GM23248 (cell line): ENCODE results near the gene GRK3. TPM values are rescaled to one million over a fixed set of nuclear protein-coding genes. Genes with fewer than 3 reads are reported as not detected.

ENCODE experiments used
- DNase-seq: peaks from one replicate; pipeline ENCODE4 v3.0.0-alpha.2; 2015
- H2AFZ ChIP-seq: fragments of 200-600 bp; sonication (generic); 2 replicates; pipeline ENCODE4 v1.6.1; 2016; ENCODE audit warnings: antibody characterized with exemption
- H3F3A ChIP-seq: fragments of 200-600 bp; sonication (generic); 2 replicates; pipeline ENCODE4 v1.6.1; 2016; ENCODE audit warnings: mild to moderate bottlenecking, antibody characterized with exemption, mixed run types; ENCODE audit not compliant: insufficient read depth
- H3K27ac ChIP-seq: fragments of 200-600 bp; sonication (generic); 2 replicates; pipeline ENCODE4 v1.5.1; 2016; ENCODE audit warnings: mild to moderate bottlenecking
- H3K27me3 ChIP-seq: fragments of 200-600 bp; sonication (generic); replicated peaks from 2 replicates; pipeline ENCODE4 v1.6.1; 2016; ENCODE audit warnings: mild to moderate bottlenecking; ENCODE audit not compliant: insufficient read depth
- H3K36me3 ChIP-seq: fragments of 200-600 bp; sonication (generic); 2 replicates; pipeline ENCODE4 v1.6.1; 2016; ENCODE audit warnings: low read depth, mild to moderate bottlenecking
- H3K4me1 ChIP-seq: fragments of 200-600 bp; sonication (generic); 2 replicates; pipeline ENCODE4 v1.6.1; 2016; ENCODE audit warnings: mild to moderate bottlenecking; ENCODE audit not compliant: insufficient read depth
- H3K4me2 ChIP-seq: fragments of 200-600 bp; sonication (generic); one replicate; pipeline ENCODE4 v1.6.1; 2016; ENCODE audit warnings: mild to moderate bottlenecking; ENCODE audit not compliant: unreplicated experiment
- H3K4me3 ChIP-seq: fragments of 200-600 bp; sonication (generic); 2 replicates; pipeline ENCODE4 v1.5.1; 2016; ENCODE audit warnings: mild to moderate bottlenecking
- H3K79me2 ChIP-seq: fragments of 200-600 bp; sonication (generic); 2 replicates; pipeline ENCODE4 v1.6.1; 2016; ENCODE audit warnings: mild to moderate bottlenecking; ENCODE audit not compliant: insufficient read depth
- H3K9ac ChIP-seq: fragments of 200-600 bp; sonication (generic); 2 replicates; pipeline ENCODE4 v1.6.1; 2016; ENCODE audit warnings: mild to moderate bottlenecking
- H3K9me2 ChIP-seq: fragments of 200-600 bp; sonication (generic); 2 replicates; pipeline ENCODE4 v1.6.1; 2016; ENCODE audit warnings: mixed run types, mild to moderate bottlenecking, moderate library complexity; ENCODE audit not compliant: insufficient read depth
- H3K9me3 ChIP-seq: fragments of 200-600 bp; sonication (generic); one replicate; pipeline ENCODE4 v1.6.1; 2017; ENCODE audit warnings: low read depth
- H4K20me1 ChIP-seq: fragments of 200-600 bp; sonication (generic); 2 replicates; pipeline ENCODE4 v1.6.0; 2016; ENCODE audit not compliant: insufficient read depth
- EZH2 ChIP-seq: fragments of 200-600 bp; sonication (generic); IDR thresholded peaks from 2 replicates; pipeline ENCODE4 v1.6.1; 2018; ENCODE audit warnings: antibody characterized with exemption, mild to moderate bottlenecking; ENCODE audit not compliant: insufficient read depth, poor library complexity, severe bottlenecking
- EZH2phosphoT487 ChIP-seq: fragments of 200-600 bp; sonication (generic); IDR thresholded peaks from 2 replicates; pipeline ENCODE4 v1.6.1; 2018; ENCODE audit warnings: antibody characterized with exemption, moderate library complexity, mild to moderate bottlenecking, low read depth; ENCODE audit not compliant: insufficient read depth
- WGBS, 2 experiments: methylation state at CpG; one replicate each; pipeline ENCODE4 v1.1.6; 2015 to 2017; ENCODE audit warnings: low lambda C conversion rate in 2 of 2, low coverage in 1 of 2; ENCODE audit errors: missing lambda C conversion rate in 2 of 2; 5-methylcytosine and 5-hydroxymethylcytosine counted together
- in situ Hi-C: fragments of 300-500 bp; cut with MboI; formaldehyde crosslinking; loops from 2 replicates; pipeline ENCODE4 v1.15.0; 2020
- polyA plus RNA-seq: library from polyadenylated mRNA; unstranded; fragments of >200 nt; fragmentation: Nextera tagmentation; extraction: Ambion mirVana; gene quantifications from 2 replicates; pipeline ENCODE4 v1.2.1, GENCODE V29; 2016
- total RNA-seq: library from RNA; depleted of rRNA; stranded (reverse); fragments of >200 nt; shearing (Covaris generic); gene quantifications from 2 replicates; pipeline ENCODE4 v1.2.3, GENCODE V29; 2014

The GRK3 gene
- total and polyA plus RNA-seq, 2 experiments from 2014 or later, result 0.08 to 0.11 TPM

- no peak overlapping the region for H2AFZ ChIP-seq
- H3K27ac ChIP-seq, result no peak overlapping the region
- no peak for TF ChIP-seq EZH2phosphoT487
- no peak for TF ChIP-seq EZH2
- no peaks in the 10 kb centered on the region for H3K36me3 ChIP-seq
- no peaks in the 10 kb centered on the region for H3K4me1 ChIP-seq
- no peak for DNase-seq
- H3K4me2 ChIP-seq, result no peak overlapping the region
- in situ Hi-C loops, result no loop called here
- H3K4me3 ChIP-seq, result no peak overlapping the region
- H3K9me2 ChIP-seq, result no peaks in the 10 kb centered on the region
- no peak overlapping the region for H3K9ac ChIP-seq
- H3K27me3 ChIP-seq, result no peaks in the 10 kb centered on the region
- H3K79me2 ChIP-seq, result no peaks in the 10 kb centered on the region
- no peaks in the 10 kb centered on the region for H3F3A ChIP-seq
- no peaks in the 10 kb centered on the region for H3K9me3 ChIP-seq
- no peaks in the 10 kb centered on the region for H4K20me1 ChIP-seq
- WGBS, 2 experiments, result 62 to 66% methylated on average over 4 of the region's 4 CpGs
These were observed 62.1 kb downstream of the GRK3 start for GRCh38 chr22:25626624-25626990.

GRCh38 chr22:25627271-25627852 is 62.9 kb downstream of the GRK3 start:
- Histone ChIP-seq H3K79me2 (no peaks in the 10 kb centered on the region), H3K36me3 (no peaks in the 10 kb centered on the region), H3F3A (no peaks in the 10 kb centered on the region), H3K9ac (no peak overlapping the region), H3K4me3 (no peak overlapping the region), H3K27me3 (no peaks in the 10 kb centered on the region), H3K4me2 (no peak overlapping the region), H3K4me1 (no peaks in the 10 kb centered on the region), H3K9me2 (no peaks in the 10 kb centered on the region), H3K27ac (no peak overlapping the region), H4K20me1 (no peaks in the 10 kb centered on the region), H3K9me3 (no peaks in the 10 kb centered on the region), H2AFZ (no peak overlapping the region)
- no peak for TF ChIP-seq EZH2phosphoT487
- no peak for TF ChIP-seq EZH2
- in situ Hi-C loops, result no loop called here
- DNase-seq, result no peak
- 20% methylated on average over 4 of the region's 4 CpGs for WGBS, 2 experiments

DNA sequence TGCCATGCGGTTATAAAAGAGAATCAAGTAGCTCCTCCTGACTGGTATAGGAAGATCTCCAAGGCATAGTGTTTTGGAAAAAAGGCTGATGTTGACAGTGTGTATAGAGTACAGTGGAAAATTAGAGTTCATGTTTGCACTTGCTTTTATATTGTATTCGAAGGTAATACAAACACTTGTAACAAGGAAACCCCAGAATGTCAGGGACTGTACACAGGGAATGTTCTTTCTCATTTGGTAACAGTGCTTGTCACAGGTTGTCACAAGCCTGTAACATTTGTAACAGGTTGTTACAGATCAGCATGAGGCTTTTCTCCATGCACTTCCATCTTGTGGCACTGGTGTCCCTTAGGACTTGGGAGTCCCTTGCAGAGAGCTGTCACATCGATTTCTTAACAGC is 64.0 kb downstream of the GRK3 start:
- TF ChIP-seq EZH2, result no peak
- TF ChIP-seq EZH2phosphoT487, result no peak
- Histone ChIP-seq H3K9ac (no peak overlapping the region), H3K27me3 (no peaks in the 10 kb centered on the region), H4K20me1 (no peaks in the 10 kb centered on the region), H3K4me2 (no peak overlapping the region), H3K79me2 (no peaks in the 10 kb centered on the region), H3K9me3 (no peaks in the 10 kb centered on the region), H3K4me3 (no peak overlapping the region), H3K9me2 (no peaks in the 10 kb centered on the region), H3K36me3 (no peaks in the 10 kb centered on the region), H2AFZ (no peak overlapping the region), H3F3A (no peaks in the 10 kb centered on the region), H3K27ac (no peak overlapping the region), H3K4me1 (no peaks in the 10 kb centered on the region)
- WGBS, 2 experiments, result 53 to 56% methylated on average over 3 of the region's 3 CpGs
- DNase-seq, result no peak
- in situ Hi-C loops, result no loop called here

GRCh38 chr22:25629613-25630012 is 65.1 kb downstream of the GRK3 start:
- H2AFZ ChIP-seq, result no peak overlapping the region
- H3K4me1 ChIP-seq, result no peaks in the 10 kb centered on the region
- no peaks in the 10 kb centered on the region for H4K20me1 ChIP-seq
- H3K9me3 ChIP-seq, result no peaks in the 10 kb centered on the region
- no peak for DNase-seq
- H3K27me3 ChIP-seq, result no peaks in the 10 kb centered on the region
- TF ChIP-seq EZH2, result no peak
- no peak for TF ChIP-seq EZH2phosphoT487
- no peaks in the 10 kb centered on the region for H3K79me2 ChIP-seq
- no peaks in the 10 kb centered on the region for H3K36me3 ChIP-seq
- no peak overlapping the region for H3K4me3 ChIP-seq
- in situ Hi-C loops, result no loop called here
- WGBS, 2 experiments, result 42 to 47% methylated on average over 2 of the region's 2 CpGs
- H3F3A ChIP-seq, result no peaks in the 10 kb centered on the region
- H3K27ac ChIP-seq, result no peak overlapping the region
- no peak overlapping the region for H3K4me2 ChIP-seq
- H3K9me2 ChIP-seq, result no peaks in the 10 kb centered on the region
- no peak overlapping the region for H3K9ac ChIP-seq

DNA sequence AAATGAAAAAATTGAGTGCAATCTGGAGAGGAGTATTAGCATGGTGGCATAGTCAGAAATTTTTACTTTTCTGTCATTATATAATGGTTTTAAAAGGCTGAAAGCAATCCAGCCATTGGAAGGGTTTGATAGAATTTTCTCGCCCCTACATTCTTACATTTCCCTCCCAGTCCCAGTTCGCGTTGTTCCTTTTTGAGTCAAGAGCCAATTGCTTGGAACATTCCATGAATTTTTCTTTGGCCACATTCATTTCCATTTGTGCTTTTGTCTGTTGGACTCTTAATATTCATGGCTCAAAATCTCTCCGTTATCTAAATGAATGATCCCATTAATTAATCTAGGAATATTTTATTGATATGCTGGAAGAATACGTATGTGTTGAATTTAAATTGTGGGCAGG is 66.0 kb downstream of the GRK3 start:
- in situ Hi-C loops, result no loop called here
- H3K9me2 ChIP-seq, result no peaks in the 10 kb centered on the region
- no peaks in the 10 kb centered on the region for H3K79me2 ChIP-seq
- no peak for DNase-seq
- no peaks in the 10 kb centered on the region for H3K9me3 ChIP-seq
- H2AFZ ChIP-seq, result no peak overlapping the region
- no peaks in the 10 kb centered on the region for H4K20me1 ChIP-seq
- no peak overlapping the region for H3K27ac ChIP-seq
- no peaks in the 10 kb centered on the region for H3F3A ChIP-seq
- TF ChIP-seq EZH2 (no peak), EZH2phosphoT487 (no peak)
- H3K36me3 ChIP-seq, result no peaks in the 10 kb centered on the region
- H3K4me1 ChIP-seq, result no peaks in the 10 kb centered on the region
- 3 to 11% methylated on average over 5 of the region's 5 CpGs for WGBS, 2 experiments
- no peak overlapping the region for H3K4me2 ChIP-seq
- H3K4me3 ChIP-seq, result no peak overlapping the region
- H3K9ac ChIP-seq, result no peak overlapping the region
- no peaks in the 10 kb centered on the region for H3K27me3 ChIP-seq
